HL-60/S4 treated with retinoic acid at 250 ng/mL for 4 days and 3 days (cell line): ENCODE measurements around the gene PRKD1.
"Not testable (repeated sequence)": the region's sequence is repeated elsewhere in the genome, so short reads cannot be mapped to it uniquely, and the experiment has no call there.

ENCODE experiments used
- in situ Hi-C: fragments of 300-500 bp; cut with MboI; formaldehyde crosslinking; loops from 2 replicates; pipeline ENCODE4 v1.7.0; 2022; ENCODE audit warnings: low sequenced_read_pairs

PRKD1 gene

GRCh38 chr14:29802211-29802610 is 125.4 kb downstream of the PRKD1 start:
- in situ Hi-C loops, result no loop called here

GRCh38 chr14:29800961-29801360 is 126.7 kb downstream of the PRKD1 start:
- in situ Hi-C loops, result no loop called here

- in situ Hi-C loops, result no loop called here
Measured at GRCh38 chr14:29799464-29800095, 128.1 kb downstream of the PRKD1 start.

GRCh38 chr14:29798811-29799210 is 128.8 kb downstream of the PRKD1 start:
- in situ Hi-C loops, result no loop called here

GRCh38 chr14:29798108-29798663 is 129.5 kb downstream of the PRKD1 start:
- in situ Hi-C loops, result no loop called here

- in situ Hi-C loops, result no loop called here
Measured at GRCh38 chr14:29796853-29797252, 130.8 kb downstream of the PRKD1 start.

- in situ Hi-C loops, result no loop called here
Measured at GRCh38 chr14:29789475-29789874, 138.2 kb downstream of the PRKD1 start.

GRCh38 chr14:29788093-29788492 is 139.6 kb downstream of the PRKD1 start:
- in situ Hi-C loops, result no loop called here

- in situ Hi-C loops, result no loop called here
Measured at GRCh38 chr14:29783556-29783955, 144.1 kb downstream of the PRKD1 start.

GRCh38 chr14:29782041-29782440 is 145.6 kb downstream of the PRKD1 start:
- in situ Hi-C loops, result no loop called here

GRCh38 chr14:29777142-29777541 is 150.5 kb downstream of the PRKD1 start:
- in situ Hi-C loops, result not testable (repeated sequence)

- in situ Hi-C loops, result no loop called here
Measured at GRCh38 chr14:29773990-29774389, 153.7 kb downstream of the PRKD1 start.

GRCh38 chr14:29763342-29763858 is 164.2 kb downstream of the PRKD1 start:
- in situ Hi-C loops, result no loop called here

GRCh38 chr14:29759521-29760340 is 167.9 kb downstream of the PRKD1 start:
- in situ Hi-C loops, result no loop called here

GRCh38 chr14:29757711-29758233 is 169.9 kb downstream of the PRKD1 start:
- in situ Hi-C loops, result no loop called here

GRCh38 chr14:29757188-29757680 is 170.4 kb downstream of the PRKD1 start:
- in situ Hi-C loops, result no loop called here

- in situ Hi-C loops, result no loop called here
Measured at GRCh38 chr14:29756019-29756385, 171.6 kb downstream of the PRKD1 start.

GRCh38 chr14:29755311-29756018 is 172.2 kb downstream of the PRKD1 start:
- in situ Hi-C loops, result no loop called here

GRCh38 chr14:29754134-29754533 is 173.5 kb downstream of the PRKD1 start:
- in situ Hi-C loops, result no loop called here

- in situ Hi-C loops, result no loop called here
Measured at GRCh38 chr14:29752221-29752923, 175.3 kb downstream of the PRKD1 start.
